ENCODE measurements around the gene SDHAF2.

SDHAF2 gene

DNA sequence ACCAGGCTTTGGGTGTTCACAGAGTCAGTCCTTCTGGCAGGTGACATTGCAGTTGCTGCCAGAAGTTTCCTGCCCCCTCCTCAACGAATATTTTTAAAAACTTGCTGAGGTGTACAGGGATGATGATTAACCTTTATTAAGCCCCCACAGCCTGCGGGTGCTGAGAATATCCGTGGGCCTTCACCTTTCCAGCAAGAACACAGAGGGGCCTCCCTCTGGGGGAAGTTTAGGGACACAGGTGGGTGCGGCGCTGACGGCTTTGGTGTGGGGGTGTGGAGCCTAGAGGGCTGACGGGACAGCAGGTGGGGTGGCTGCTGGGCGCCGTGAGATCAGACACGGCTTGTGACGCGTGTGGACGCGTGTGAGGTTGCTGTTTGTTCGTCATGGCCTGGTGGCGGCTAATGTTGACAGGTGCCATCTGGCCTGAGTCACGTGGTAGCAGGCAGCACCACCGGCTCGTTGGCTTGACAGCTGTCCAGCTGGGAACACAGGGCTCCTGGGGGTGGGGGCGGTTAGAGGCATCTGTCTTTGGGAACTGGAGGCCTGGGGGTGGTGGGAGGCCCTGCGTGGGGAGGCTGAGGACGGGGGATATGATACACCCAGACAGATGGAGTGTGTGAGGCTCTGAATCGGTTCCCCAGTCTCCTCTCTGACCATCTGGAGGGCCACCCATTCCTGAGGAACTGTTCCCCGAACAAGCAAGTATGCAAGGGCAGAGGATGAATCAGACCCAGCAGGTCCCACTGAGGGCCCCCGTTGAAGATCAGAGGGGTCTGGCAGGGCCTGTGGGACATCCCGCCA lies 66.1 kb downstream of the SDHAF2 start:
- no peak for DNase-seq (ENCODE audit: low read depth in 1 of 2, low spot score in 1 of 2)

Measured in stimulated activated CD4-positive, alpha-beta T cell treated with anti-CD3 and anti-CD28 coated beads, Interleukin-15, amount 100 ng/mL, for 1 hour (primary cell).